Endothelial cell of umbilical vein (primary cell): Measurements from ENCODE around the gene ATP13A3. TPM values are rescaled to one million over a fixed set of nuclear protein-coding genes. Genes with fewer than 3 reads are reported as not detected.

ENCODE experiments used
- BruUV-seq: library from RNA; stranded (reverse); fragments of 400-500 nt; replicated peaks from 2 replicates; lab custom pipeline; 2021; lab: Mats Ljungman, UMichigan
- CTCF ChIA-PET: fragments of 300-600, 350-600 bp; sonication (Branson Sonifier 250); formaldehyde crosslinking; loops from one replicate; lab custom pipeline; 2021; ENCODE audit warnings: antibody characterized with exemption, inconsistent platforms; lab: Charles Lee
- POLR2A ChIA-PET: fragments of 300-600, 350-600 bp; sonication (Branson Sonifier 250); formaldehyde crosslinking; loops from one replicate; lab custom pipeline; 2021; ENCODE audit warnings: antibody characterized with exemption, inconsistent platforms; lab: Charles Lee
- DNase-seq: peaks from one replicate; pipeline ENCODE4 v3.0.0-alpha.2; 2011; ENCODE audit warnings: low read depth, low spot score
- FAIRE-seq: peaks from 2 replicates; lab custom pipeline; 2011; peaks lifted over from hg19 to GRCh38; lab: Jason Lieb, UNC
- H2AFZ ChIP-seq: 2 replicates; pipeline ENCODE4 v1.6.0; 2012; ENCODE audit warnings: low read depth, low read length, control low read depth, inconsistent platforms
- H3K27ac ChIP-seq: 2 replicates; pipeline ENCODE4 v1.5.1; 2011; ENCODE audit warnings: low read depth, mild to moderate bottlenecking, control low read depth, low read length, moderate library complexity; ENCODE audit not compliant: insufficient read depth
- H3K27me3 ChIP-seq, 2 experiments: 2 replicates each; pipeline versions ENCODE4 v1.6.0 to v1.6.1; 2011; ENCODE audit warnings: low read length in 2 of 2, mixed read lengths in 1 of 2; ENCODE audit not compliant: control insufficient read depth in 2 of 2, insufficient read depth in 2 of 2
- H3K36me3 ChIP-seq, 2 experiments: 2 replicates in 1 of 2; 3 replicates in 1 of 2; pipeline ENCODE4 v1.5.1; 2011; ENCODE audit warnings: low read length in 2 of 2, mild to moderate bottlenecking in 1 of 2, moderate library complexity in 1 of 2; ENCODE audit not compliant: control insufficient read depth in 2 of 2, insufficient read depth in 2 of 2; ENCODE audit errors: extremely low read depth in 1 of 2
- H3K4me1 ChIP-seq: 3 replicates; pipeline ENCODE4 v1.5.1; 2011; ENCODE audit warnings: mild to moderate bottlenecking, low read length; ENCODE audit not compliant: control insufficient read depth, insufficient read depth; ENCODE audit errors: extremely low read depth
- H3K4me2 ChIP-seq: 2 replicates; pipeline ENCODE4 v1.6.1; 2011; ENCODE audit warnings: low read length, control low read depth, mixed read lengths; ENCODE audit not compliant: insufficient read depth
- H3K4me3 ChIP-seq, 3 experiments: fragments of 200-600 bp in 1 of 3; sonication (generic), shearing (Covaris generic) in 1 of 3; replicated peaks in 1 of 3; 2 replicates each; pipeline ENCODE4 v1.5.1; 2011 to 2016; ENCODE audit warnings: control low read depth in 3 of 3, low read length in 3 of 3, mild to moderate bottlenecking in 2 of 3, inconsistent platforms in 1 of 3, low read depth in 1 of 3, moderate library complexity in 1 of 3; ENCODE audit not compliant: insufficient read depth in 1 of 3
- H3K79me2 ChIP-seq: 2 replicates; pipeline ENCODE4 v1.6.0; 2012; ENCODE audit warnings: low read length, inconsistent platforms; ENCODE audit not compliant: control insufficient read depth, insufficient read depth
- H3K9ac ChIP-seq: replicated peaks from 2 replicates; pipeline ENCODE3; 2011; ENCODE audit warnings: low read length, control low read depth; ENCODE audit not compliant: insufficient read depth; ENCODE audit errors: extremely low read depth
- H3K9me1 ChIP-seq: replicated peaks from 3 replicates; pipeline ENCODE4 v1.6.0; 2011; ENCODE audit warnings: mild to moderate bottlenecking, low read length; ENCODE audit not compliant: control insufficient read depth, insufficient read depth; ENCODE audit errors: extremely low read depth
- H3K9me3 ChIP-seq: replicated peaks from 2 replicates; pipeline ENCODE4 v1.5.1; 2012; ENCODE audit warnings: low read length, inconsistent platforms; ENCODE audit not compliant: control insufficient read depth, insufficient read depth
- H4K20me1 ChIP-seq: replicated peaks from 2 replicates; pipeline ENCODE3; 2011; ENCODE audit warnings: mild to moderate bottlenecking, low read length; ENCODE audit not compliant: control insufficient read depth, insufficient read depth; ENCODE audit errors: extremely low read depth
- CTCF ChIP-seq, 2 donors: IDR thresholded peaks; 1 replicate in 1 of 2; 2 replicates in 1 of 2; pipeline ENCODE4 v1.5.1; 2011; ENCODE audit warnings: low read length in 2 of 2, mild to moderate bottlenecking in 2 of 2, moderate library complexity in 2 of 2, control low read depth in 1 of 2, inconsistent platforms in 1 of 2, low read depth in 1 of 2; ENCODE audit not compliant: insufficient read depth in 1 of 2; ENCODE audit errors: extremely low read depth in 1 of 2
- EZH2 ChIP-seq: IDR thresholded peaks from 2 replicates; pipeline ENCODE4 v1.6.1; 2012; ENCODE audit warnings: borderline replicate concordance, low read depth, mild to moderate bottlenecking, moderate library complexity, low read length, inconsistent platforms; ENCODE audit not compliant: severe bottlenecking
- FOS ChIP-seq: IDR thresholded peaks from 2 replicates; pipeline ENCODE4 v1.6.1; 2011; ENCODE audit warnings: mild to moderate bottlenecking, low read length, moderate library complexity, borderline replicate concordance; ENCODE audit not compliant: insufficient read depth
- JUN ChIP-seq: IDR thresholded peaks from 2 replicates; pipeline ENCODE4 v1.6.1; 2011; ENCODE audit warnings: borderline replicate concordance, low read depth; ENCODE audit not compliant: insufficient read length, insufficient read depth
- MYC ChIP-seq: IDR thresholded peaks from one replicate; pipeline ENCODE4 v1.6.1; 2011; ENCODE audit warnings: mild to moderate bottlenecking, low read depth, low read length
- POLR2AphosphoS5 ChIP-seq: IDR thresholded peaks from 2 replicates; pipeline ENCODE4 v1.6.1; 2012; ENCODE audit warnings: low read depth, mild to moderate bottlenecking, control low read depth, low read length, moderate library complexity; ENCODE audit not compliant: insufficient read depth
- dilution Hi-C: fragments of 300-500 bp; cut with MboI; formaldehyde crosslinking; loops from one replicate; pipeline ENCODE4 v1.15.0; 2019; ENCODE audit warnings: low sequenced_read_pairs; ENCODE audit not compliant: extremely low pct_ligation_motif_present
- intact Hi-C: fragments of 100-400 bp; cut with micrococcal nuclease; formaldehyde crosslinking; loops from one replicate; pipeline ENCODE4 v1.10.0; 2022
- polyA plus RNA-seq, 4 experiments: library from polyadenylated mRNA; depleted of rRNA in 3 of 4; stranded (reverse) in 3 of 4; unstranded in 1 of 4; fragments of >200 nt; gene quantifications; 2 replicates each; pipeline versions ENCODE4 v1.2.1 to v1.2.3, GENCODE V29; 2011 to 2012; ENCODE audit warnings: missing spikeins in 1 of 4
- total RNA-seq: library from RNA; stranded (reverse); gene quantifications from 2 replicates; pipeline ENCODE4 v1.2.3, GENCODE V29; 2021

Gene ATP13A3
- total and polyA plus RNA-seq, 2 donors (not counting 3 experiments of a cell fraction or from before 2014, with no cell fraction given) = 12.0 to 59.0 TPM

- Histone ChIP-seq H3K9me1 (no peaks in the 10 kb centered on the region), H3K4me1 (peaks cover 3% of the 10 kb centered on the region), H3K9me3 (no peaks in the 10 kb centered on the region), H3K79me2 (no peaks in the 10 kb centered on the region), H4K20me1 (no peaks in the 10 kb centered on the region), H3K9ac (no peak overlapping the region), H3K4me3 (no peak overlapping the region), H3K36me3 (no peaks in the 10 kb centered on the region), H3K27me3 (peaks cover 20 to 54% of the 10 kb centered on the region in 2 experiments), H3K4me2 (no peak overlapping the region), H2AFZ (no peak overlapping the region), H3K27ac (no peak overlapping the region)
- DNase-seq (no peak), FAIRE-seq (no peak)
- CTCF ChIA-PET = interaction anchor here (1.0 to 4.5 kb wide), 3 partner anchors 11 to 55 kb away, joined by 3 to 25 read pairs (median 3); no protein-coding TSS in a partner anchor
- intact Hi-C loops = no loop called here
- dilution Hi-C loops = no loop called here
- POLR2A ChIA-PET = no interaction called here
- TF ChIP-seq JUN = no peak
- no peak for TF ChIP-seq EZH2
- TF ChIP-seq CTCF (IDR thresholded peaks at IDR 0.05; ENCODE audit: extremely low read depth in 1 of 2, insufficient read depth in 1 of 2, low read depth in 1 of 2, low read length in 2 of 2) = no peak
- no TSS peak for BruUV-seq
Observed at GRCh38 chr3:194392576-194392975, 94.2 kb downstream of the ATP13A3 start.

- FAIRE-seq = no peak
- Histone ChIP-seq H4K20me1 (no peaks in the 10 kb centered on the region), H3K9me3 (no peaks in the 10 kb centered on the region), H3K9me1 (no peaks in the 10 kb centered on the region), H3K9ac (no peak overlapping the region), H3K4me2 (no peak overlapping the region), H3K4me3 (no peak overlapping the region), H2AFZ (no peak overlapping the region), H3K27me3 (peaks cover 19 to 36% of the 10 kb centered on the region in 2 experiments), H3K27ac (no peak overlapping the region), H3K36me3 (no peaks in the 10 kb centered on the region), H3K4me1 (no peaks in the 10 kb centered on the region), H3K79me2 (no peaks in the 10 kb centered on the region)
- TF ChIP-seq POLR2AphosphoS5 (no peak), MYC (no peak), FOS (no peak)
- intact Hi-C loops = no loop called here
- DNase-seq = no peak
- POLR2A ChIA-PET = no interaction called here
- dilution Hi-C loops = no loop called here
- BruUV-seq = no TSS peak
- CTCF ChIA-PET = interaction anchor here (0.8 to 4.5 kb wide), 2 partner anchors 12 to 48 kb away, joined by 3 to 25 read pairs; no protein-coding TSS in a partner anchor
Observed at GRCh38 chr3:194390835-194391234, 96.0 kb downstream of the ATP13A3 start.
